ENCODE measurements around the gene PTGR1.
A peak's percentile ranks its signal among the peaks of the same experiment; 100 is the strongest.

Gene PTGR1

GRCh38 chr9:111634860-111635259 lies 35.4 kb upstream of the PTGR1 start:
- TF ChIP-seq CTCF (IDR thresholded peaks at IDR 0.05; ENCODE audit: insufficient read depth, missing control alignments), result no peak
- DNase-seq (ENCODE audit: insufficient read length, low spot score) (no peak), FAIRE-seq (no peak)

DNA sequence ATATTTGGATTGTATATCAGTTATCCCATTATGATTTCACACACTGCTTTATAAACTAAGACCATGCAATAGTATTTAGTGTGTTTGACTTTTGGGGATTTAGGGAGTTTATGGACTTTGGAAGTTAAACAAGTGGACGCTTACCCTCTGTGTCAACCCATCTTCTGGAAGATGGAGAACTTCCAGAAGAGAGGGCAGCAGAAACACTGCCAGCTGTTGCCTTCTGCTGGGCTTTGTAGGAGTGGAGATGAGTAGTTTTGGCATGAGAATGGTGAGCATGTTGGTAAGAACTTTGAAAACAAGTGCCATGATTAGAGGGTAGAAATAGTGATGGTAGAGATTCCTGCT lies 33.9 kb upstream of the PTGR1 start:
- TF ChIP-seq CTCF (IDR thresholded peaks at IDR 0.05; ENCODE audit: insufficient read depth, missing control alignments), result no peak
- DNase-seq (ENCODE audit: insufficient read length, low spot score), result no peak
- no peak for FAIRE-seq

DNA sequence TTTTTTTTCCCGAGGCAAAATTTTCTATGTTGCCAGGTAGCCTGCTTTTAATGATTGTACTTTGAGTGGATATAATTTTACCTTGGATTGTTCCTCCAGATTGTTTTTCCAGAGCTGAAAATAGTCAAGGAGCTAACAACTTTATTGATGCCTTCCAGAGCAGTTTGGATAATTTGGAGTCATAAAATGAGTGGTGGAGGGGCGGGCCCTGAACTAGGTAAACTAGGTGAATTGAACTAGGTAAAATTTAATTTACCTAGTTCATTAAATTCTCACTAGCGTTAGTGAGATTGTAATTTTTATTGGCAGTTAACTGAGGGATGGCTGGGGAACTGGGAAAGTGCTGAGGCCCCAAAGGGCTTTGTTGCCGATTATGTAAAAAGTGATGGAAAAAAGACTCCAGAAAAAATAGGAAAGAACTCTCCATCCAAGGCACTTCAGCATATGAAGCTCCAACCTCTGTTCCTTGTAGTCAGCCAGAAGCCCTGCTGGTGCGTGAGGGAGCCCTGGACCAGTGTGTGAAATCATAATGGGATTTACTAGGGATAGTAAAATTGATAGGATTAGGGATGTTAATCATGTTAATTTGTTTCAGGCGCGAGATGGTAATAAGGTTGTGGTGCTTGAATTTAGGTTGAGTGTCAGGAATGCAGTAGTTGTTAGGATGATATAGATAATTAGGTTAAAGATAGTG lies 33.4 kb upstream of the PTGR1 start:
- FAIRE-seq, result peak; percentile 29
- TF ChIP-seq CTCF (IDR thresholded peaks at IDR 0.05; ENCODE audit: insufficient read depth, missing control alignments), result no peak
- no peak for DNase-seq (ENCODE audit: insufficient read length, low spot score)

- no peak for DNase-seq (ENCODE audit: insufficient read length, low spot score)
- no peak for TF ChIP-seq CTCF (IDR thresholded peaks at IDR 0.05; ENCODE audit: insufficient read depth, missing control alignments)
- no peak for FAIRE-seq
These were observed 32.6 kb upstream of the PTGR1 start for GRCh38 chr9:111632060-111632459.

DNA sequence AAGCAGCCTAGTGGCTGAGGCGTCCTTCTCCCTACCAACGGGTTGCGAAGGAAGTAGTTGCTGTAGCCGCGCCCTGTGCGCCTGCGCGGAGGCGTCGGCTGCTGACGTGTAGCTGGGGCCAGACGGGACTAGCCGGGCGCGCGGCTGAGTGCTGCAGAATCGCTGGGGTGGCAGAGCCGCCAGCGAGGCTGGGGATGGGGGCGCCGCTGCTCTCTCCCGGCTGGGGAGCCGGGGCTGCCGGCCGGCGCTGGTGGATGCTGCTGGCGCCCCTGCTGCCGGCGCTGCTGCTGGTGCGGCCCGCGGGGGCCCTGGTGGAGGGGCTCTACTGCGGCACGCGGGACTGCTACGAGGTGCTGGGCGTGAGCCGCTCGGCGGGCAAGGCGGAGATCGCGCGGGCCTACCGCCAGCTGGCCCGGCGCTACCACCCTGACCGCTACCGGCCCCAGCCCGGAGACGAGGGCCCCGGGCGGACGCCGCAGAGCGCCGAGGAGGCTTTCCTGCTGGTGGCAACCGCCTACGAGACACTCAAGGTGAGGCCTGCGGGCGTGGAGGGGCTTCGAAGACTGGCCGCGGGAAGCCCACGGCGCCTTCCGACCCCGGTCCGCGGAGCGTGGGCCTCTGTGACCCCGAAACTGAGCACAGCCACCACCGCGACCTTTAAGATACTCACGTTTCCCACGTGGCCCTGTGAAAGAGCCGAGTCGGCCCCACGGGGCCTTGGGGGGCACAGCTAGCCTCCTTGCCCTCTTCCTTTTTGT lies 31.9 kb upstream of the PTGR1 start, which contains the start of gene DNAJC25:
TSS of gene DNAJC25 (plus strand) at position 121 of the 758 bp plus-strand sequence. CDS start at position 195, 74 bp downstream.
- DNase-seq (ENCODE audit: insufficient read length, low spot score), result peak; percentile 94
- no peak for TF ChIP-seq CTCF (IDR thresholded peaks at IDR 0.05; ENCODE audit: insufficient read depth, missing control alignments)
- FAIRE-seq, result no peak

GRCh38 chr9:111630964-111631213 lies 31.4 kb upstream of the PTGR1 start:
- no peak for TF ChIP-seq CTCF (IDR thresholded peaks at IDR 0.05; ENCODE audit: insufficient read depth, missing control alignments)
- FAIRE-seq (no peak), DNase-seq (ENCODE audit: insufficient read length, low spot score) (no peak)
